RPMI7951 (cell line): ENCODE results near the gene DNAJC11. TPM values are rescaled to one million over a fixed set of nuclear protein-coding genes. Genes with fewer than 3 reads are reported as not detected.
"Not testable (repeated sequence)": the region's sequence is repeated elsewhere in the genome, so short reads cannot be mapped to it uniquely, and the experiment has no call there.

Source experiments
- DNase-seq: peaks from one replicate; pipeline ENCODE4 v3.0.0-alpha.2; 2012; ENCODE audit warnings: low read depth
- total RNA-seq: library from RNA; depleted of rRNA; stranded (reverse); fragments of >200 nt; shearing (Covaris generic); gene quantifications from 2 replicates; pipeline ENCODE4 v1.2.3, GENCODE V29; 2014

Gene DNAJC11
- total RNA-seq, 1 experiment from 2014 or later = 24.6 TPM

DNA sequence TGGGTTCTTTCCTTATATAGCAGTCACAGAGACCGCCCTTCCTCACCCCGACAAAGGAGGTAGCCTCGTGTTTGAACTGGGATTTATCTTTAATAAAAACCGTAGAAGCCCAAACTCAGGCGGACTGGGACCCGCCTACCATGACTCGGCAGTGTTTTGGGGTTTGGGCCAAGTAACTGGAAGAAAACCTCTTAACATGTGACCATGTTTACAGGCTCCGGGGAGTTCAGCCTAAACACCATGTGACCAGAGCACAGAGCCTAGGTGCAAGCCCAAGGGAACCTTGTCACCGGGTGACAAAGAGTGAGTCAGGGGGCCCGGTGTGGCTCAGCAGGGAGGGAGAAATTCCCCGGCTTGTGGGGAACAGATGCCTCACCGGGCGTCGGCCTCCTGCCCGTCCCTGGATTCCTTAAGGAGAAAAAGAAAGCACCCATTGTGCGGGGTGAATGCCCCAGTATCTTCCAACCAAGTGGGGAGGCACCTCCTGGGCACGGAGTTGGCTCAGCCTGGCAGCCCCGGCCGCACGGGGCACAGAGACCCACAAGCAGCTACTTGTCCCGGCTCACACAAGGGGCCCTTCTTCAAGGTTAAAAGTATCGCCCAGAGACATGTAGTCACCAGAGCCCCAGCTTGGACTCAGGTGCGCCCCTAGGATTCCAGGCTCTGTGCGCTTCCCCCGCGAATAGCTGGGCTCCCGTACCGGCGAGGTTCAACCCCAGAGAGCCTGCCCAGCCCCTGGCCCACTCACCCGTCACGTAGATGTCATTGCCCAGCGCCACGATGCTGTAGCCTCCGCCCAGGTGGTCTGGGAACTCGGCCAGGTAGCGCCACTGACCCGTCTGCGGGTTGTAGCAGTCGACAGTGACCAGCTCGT lies 100.3 kb downstream of the DNAJC11 start:
- DNase-seq = peak; percentile 95

DNA sequence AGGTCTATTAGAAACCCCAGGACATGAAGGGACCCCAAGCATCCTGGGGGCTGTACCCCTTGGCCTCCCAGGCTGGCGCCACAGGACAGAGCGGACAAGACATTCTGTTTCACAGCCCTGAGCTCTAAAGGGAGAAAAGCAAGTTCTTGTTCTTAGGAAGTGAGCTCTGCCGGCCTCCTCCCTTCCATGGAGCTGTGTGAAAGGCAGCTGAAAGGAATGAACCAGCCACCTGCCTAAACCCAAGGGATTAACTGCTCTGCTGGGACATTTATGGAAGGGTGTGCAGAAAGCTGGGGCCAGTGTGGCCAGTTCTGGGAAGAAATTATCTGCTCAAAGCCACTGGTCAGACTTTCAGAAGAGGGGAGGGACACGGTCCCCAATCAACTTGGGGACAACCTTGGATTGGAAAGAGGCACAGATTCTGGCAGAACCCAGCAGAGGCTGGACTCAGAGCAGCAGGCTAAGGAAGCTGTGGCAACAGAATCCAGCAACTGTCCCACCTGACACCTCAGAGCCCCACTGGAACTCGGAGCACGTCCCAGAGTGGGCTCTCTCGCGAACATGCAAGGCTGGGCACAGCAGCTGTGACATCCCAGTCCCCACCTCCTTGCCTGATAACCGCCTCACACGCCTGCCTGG lies 101.1 kb downstream of the DNAJC11 start:
- DNase-seq = peak; percentile 28

DNA sequence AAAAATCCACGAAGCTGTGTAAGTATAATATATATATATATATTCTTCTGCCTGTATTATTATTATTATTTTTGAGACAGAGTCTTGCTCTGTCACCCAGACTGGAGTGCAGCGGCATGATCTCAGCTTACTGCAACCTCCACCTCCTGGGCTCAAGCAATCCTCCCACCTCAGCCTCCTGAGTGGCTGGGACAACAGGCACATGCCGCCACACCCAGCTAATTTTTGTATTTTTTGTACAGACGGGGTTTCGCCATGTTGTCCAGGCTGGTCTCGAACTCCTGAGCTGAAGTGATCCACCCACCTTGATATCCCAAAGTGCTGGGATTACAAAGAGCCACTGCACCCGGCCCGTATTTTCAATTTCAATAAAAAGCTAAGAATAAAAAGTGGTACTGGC lies 101.6 kb downstream of the DNAJC11 start:
- not testable (repeated sequence) for DNase-seq

DNA sequence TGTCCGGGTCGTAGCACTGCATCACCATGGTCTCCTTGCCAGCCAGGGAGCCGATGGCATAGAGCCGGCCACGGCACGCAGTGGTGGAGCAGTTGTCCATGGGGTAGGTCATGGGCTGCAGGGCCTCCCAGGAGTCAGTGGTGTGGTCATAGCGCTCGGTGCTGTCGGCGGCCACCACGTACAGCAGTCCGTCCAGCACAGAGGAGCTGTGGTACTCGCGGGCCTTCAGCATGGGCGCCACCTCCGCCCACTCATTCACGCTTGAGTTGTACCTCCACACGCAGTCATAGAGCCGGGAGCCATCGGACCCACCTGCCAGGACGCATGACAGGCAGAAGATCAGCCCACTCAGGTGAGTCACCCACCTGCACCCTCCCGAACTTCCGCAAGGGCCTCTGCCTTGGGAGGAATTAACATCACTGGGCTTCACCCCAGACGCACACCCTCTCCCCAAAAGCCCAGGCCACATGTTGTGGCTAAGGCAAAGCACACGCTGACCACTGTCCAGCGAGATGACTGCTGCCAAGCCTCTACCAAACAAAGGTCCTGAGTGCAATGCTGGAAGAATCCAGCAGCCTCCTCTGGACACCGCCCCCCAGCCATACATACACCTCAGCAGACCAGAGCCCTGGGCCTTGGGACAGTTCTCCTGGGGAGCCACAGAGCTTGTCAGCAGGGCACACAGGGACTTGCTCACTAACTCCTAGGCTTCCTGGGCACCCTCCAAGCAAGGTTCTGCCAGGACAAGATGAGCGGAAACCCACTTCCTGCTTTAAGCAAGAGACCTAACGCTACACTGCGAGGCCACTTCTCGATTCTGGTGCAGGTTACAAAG lies 102.3 kb downstream of the DNAJC11 start:
- no peak for DNase-seq

DNA sequence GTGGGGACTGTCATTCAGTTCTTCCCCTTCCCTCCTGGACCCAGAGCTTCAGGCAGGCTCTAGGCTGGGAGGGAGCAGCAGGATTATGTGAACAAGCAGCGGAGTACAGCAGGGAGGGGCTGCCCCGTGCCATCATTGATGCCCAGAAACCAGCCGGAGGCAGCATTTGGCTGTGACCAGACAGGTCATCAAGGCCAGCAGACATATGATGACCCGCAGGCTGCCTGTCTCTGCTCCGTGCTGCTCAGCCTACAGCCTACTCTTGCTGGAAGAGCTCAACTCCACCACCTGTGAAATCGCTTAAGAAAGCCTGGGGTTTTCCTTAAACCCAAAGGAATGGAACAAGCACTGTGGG lies 103.9 kb downstream of the DNAJC11 start:
- no peak for DNase-seq

DNA sequence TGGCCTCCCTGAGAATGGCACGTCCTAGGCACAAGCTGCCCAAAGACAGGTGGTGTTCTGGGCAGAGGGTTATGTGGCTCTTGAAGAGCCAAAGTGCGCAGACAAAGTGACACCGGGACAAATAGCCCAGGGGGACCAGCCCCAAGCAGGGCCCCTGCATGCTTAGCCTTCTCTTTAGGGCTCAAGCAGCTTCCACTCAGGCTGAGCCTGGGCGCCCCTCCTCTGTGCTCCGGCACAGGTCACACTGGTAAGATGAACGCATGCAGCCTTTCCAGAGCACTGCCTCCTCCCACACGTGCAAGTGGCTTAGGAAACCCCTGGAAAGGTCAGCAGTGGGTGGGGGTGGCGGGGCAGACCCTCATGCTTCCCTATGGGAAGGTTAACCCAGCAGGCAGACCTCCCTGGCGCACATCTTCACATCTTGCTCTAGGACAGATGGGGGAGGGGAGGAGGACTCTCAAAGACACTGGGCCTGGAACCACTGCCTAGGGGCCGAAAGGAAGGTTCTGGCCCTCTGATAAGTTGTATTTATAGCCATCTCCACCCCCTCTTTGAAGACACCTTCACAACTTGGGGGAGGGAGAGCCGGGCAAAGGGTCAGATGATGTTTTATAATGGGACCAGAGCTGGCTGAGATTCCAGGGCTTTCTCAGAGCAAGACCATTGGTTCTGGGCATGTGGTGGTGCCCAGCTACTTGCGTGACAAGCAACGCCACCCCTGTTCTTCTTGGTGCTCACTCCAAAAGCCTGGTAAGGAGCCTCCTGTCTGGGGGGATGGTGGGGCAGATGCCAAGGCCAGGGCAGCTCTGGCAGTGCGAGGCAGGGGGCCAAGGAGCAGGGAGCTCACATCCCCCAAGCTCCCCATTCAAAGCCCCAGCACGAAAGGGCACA lies 104.5 kb downstream of the DNAJC11 start:
- no peak for DNase-seq

DNA sequence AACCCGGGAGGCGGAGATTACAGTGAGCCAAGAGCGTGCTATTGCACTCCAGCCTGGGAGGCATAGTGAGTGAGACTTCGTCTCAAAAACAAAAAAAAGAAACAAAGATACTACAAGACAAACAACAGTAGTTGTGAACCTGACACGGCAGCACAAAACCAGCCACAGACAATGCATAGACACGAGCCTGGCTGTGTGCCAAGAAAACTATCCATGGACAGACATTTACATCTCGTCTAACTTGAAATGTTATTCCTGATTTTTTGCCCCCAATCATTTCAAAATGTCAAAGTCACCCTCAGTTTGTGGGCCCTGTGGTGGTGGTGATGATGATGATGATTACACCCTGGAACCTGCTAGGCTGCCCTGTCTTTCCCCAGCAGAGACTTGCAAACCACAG lies 105.3 kb downstream of the DNAJC11 start:
- no peak for DNase-seq

DNA sequence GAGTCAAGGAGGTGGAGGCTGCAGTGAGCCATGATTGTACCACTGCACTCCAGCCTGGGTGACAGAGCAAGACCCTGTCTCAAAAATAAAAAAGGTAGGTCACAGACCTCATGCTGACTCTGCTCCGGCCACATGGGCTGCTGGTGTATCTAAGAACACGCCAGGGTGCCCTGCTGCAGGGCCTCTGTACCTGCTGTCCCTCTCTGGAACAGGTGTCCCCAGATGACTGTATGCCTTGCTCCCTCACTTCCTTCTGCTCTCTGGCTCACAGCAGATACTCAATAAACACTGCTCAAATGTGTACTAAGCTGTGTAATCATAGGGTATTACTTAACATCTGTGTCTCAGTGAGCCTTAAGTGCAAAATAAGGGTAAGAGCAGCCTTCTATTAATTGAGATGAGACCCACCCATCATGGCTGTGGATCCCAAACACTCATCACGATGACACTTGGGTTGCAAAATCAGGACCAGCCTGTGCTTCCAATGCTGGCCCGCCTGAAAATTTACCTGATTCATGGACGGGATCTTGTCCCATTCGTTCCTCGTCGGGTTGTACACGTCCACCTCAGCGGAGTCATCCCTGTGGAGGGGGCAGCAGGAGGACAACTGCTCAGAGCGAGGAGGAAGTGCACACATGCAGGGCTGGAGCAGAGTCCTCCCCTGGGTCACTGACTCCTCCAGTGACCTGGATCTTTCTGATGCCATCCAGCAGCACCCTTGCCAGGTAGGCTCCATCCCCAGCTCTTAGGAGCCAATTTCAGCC lies 106.5 kb downstream of the DNAJC11 start:
- no peak for DNase-seq

DNA sequence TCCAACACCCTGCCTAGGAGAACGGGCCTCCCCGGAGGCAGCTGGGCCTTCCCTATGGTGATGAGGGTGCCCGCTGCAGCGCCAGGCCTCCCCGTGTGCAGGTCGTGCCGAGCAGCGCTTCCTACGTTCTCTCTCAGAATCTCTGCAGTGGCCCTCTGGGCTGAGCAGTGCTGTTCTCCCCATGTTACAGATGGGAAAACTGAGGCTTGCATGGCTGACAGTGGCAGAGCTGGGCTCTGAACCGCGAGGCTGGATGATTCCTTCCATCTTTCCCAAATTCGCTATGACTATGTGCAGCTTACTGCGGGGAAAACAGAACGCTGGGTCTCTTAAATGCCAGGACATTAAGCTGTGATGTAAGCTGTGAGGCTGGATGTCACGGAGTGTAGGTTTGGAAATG lies 107.8 kb downstream of the DNAJC11 start:
- no peak for DNase-seq

DNA sequence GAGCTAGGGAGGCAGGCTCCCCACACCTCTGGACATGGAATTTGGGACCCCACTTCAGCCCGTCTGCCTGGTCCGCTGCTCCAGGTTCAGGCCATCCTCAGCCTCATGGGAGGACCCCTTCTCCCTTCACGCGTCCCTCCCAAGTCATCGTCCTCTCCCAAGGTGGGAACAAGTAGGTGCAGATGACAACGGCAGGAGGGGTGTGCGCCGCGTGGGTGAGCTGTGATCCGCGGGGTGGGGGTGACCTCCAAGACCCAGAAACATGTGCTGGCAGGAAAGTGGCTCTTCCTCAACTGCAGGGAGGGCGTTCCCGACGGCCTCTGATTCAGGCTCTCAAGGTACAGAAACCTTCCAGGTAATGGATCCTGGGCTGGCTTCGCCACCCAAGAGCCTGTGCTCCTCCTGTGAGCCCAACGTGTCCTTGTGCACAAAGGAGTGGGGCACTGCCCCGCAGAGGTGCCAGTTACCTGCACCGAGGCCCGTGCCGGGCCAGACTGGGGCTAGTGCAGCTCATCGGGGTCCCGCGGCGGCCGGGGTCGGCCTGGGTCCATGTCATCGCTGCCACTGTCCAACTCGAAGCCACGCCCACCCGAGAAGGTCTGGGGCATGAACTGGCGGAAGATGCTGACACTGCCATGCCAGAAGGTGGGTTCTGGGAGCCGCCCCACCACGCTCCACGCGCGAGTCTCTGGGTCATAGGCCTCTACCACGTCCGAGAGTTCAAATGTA lies 108.6 kb downstream of the DNAJC11 start:
- DNase-seq = no peak

DNA sequence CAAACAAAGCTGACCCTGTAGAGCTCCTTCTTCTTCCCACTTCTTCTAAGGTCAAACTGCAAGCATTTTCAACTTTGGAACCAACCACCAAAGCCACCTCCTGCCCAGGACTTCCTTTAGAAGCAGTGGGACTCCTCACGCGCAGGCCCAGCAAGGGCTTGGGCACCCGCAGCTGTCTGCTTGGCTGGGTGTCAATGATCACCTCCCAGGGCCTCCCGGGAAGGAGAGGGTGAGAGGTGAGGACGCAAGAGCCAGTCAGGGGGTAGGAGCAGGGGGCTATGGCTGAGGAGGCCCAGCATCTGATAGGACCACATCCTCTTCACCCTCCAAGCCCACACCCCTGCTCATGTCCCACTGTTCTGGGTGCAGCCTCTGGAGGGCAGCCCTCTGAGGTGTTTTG lies 109.2 kb downstream of the DNAJC11 start:
- DNase-seq = no peak

DNA sequence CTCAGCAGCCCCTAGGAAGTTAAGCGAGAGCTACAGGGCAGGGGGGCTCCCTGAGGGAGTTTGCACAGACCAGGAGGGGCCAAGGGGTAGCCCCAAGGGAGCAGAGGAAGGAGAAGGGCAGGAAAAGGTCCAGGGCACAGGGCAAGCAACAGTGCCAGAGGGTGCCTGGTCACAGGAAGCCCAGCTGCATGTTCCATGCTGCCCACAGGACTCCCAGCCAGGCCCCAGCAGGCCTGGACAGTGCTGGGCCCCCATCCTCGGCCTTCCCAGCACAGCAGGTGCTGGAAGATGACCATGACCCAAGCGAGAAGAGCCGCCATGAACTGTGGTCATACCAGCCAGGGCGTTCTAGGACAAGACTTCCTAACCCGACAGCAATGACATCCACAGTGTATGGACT lies 110.0 kb downstream of the DNAJC11 start:
- DNase-seq = no peak

DNA sequence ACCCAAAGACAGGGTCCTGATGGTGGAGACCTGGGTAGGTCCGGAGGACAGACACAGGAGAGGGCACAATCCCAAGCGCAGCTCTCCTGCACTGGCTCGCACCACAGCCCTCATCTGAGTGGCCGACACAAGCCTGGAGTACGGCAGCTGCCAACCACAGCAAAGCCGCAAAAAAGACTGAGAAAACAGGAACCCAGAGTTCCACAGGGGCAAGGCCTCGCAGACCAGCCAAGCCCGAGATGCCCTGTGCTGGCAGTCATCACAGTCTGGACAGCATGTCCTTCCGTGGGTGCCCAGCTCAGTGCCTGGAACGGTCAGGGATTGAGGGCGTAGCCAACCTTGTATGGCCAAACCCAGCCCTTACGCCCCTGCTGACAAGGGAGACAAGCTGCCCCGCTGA lies 110.4 kb downstream of the DNAJC11 start:
- no peak for DNase-seq

DNA sequence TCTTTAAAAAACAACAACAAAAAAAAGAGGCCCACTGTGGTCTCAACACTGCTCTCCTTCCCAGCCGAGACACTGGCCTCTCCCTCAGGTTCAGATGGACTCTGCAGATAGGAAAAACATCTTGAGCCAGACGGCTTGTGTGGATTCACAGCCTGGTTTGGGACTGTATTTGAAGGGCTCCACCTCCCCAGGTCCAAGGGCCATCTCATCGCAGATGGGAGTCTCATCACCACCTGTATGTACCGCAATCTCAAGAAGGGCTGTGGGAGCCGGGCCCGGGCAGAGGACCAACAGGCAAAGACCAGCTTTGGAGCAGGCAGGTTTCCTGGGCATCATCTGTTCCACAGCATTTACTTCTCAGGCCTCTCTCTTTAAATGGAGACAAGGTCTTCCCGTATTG lies 111.6 kb downstream of the DNAJC11 start:
- DNase-seq = no peak

DNA sequence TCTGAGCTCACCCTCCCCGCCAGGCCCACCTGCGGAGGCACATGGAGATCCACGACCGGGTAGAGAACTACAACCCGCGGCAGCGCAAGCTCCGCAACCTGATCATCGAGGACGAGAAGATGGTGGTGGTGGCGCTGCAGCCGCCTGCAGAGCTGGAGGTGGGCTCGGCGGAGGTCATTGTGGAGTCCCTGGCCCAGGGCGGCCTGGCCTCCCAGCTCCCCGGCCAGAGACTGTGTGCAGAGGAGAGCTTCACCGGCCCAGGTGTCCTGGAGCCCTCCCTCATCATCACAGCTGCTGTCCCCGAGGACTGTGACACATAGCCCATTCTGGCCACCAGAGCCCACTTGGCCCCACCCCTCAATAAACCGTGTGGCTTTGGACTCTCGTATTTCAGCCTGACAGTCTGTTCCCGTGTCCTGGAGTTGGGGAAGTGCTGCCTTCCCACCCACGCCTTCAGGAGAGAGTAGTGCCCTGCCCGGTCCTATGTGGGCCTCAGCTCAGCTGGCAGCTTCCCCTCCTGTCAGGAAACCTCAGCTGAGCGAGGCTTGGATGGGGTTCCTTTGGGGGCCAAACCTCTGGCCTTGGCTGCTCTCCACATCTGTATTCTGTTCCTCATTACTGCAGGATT lies 112.6 kb downstream of the DNAJC11 start:
- no peak for DNase-seq

DNA sequence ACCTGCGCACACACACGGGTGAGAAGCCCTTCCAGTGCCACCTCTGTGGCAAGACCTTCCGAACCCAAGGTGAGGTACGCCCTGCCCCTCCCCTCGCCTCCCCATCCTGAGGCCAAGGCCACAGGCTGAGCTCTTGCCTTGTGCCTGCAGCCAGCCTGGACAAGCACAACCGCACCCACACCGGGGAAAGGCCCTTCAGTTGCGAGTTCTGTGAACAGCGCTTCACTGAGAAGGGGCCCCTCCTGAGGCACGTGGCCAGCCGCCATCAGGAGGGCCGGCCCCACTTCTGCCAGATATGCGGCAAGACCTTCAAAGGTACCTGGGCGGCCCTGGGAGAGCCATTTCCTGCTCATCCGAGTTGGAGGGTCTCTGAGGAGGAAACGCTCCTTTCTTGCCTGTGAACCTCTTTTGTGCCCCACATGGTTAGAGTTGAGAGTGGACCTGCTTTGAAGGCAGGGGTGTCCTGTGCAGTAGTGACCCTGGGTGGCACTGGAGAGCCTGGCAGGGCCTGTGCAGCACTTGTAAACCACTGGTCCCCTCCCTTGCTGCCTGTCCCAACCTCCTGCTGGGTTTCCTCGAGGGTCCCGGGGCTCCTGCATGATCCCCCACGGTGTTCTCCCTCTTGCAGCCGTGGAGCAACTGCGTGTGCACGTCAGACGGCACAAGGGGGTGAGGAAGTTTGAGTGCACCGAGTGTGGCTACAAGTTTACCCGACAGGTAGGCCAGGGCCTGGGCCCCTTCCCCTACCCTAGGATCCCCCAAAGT lies 113.3 kb downstream of the DNAJC11 start:
- no peak for DNase-seq

DNA sequence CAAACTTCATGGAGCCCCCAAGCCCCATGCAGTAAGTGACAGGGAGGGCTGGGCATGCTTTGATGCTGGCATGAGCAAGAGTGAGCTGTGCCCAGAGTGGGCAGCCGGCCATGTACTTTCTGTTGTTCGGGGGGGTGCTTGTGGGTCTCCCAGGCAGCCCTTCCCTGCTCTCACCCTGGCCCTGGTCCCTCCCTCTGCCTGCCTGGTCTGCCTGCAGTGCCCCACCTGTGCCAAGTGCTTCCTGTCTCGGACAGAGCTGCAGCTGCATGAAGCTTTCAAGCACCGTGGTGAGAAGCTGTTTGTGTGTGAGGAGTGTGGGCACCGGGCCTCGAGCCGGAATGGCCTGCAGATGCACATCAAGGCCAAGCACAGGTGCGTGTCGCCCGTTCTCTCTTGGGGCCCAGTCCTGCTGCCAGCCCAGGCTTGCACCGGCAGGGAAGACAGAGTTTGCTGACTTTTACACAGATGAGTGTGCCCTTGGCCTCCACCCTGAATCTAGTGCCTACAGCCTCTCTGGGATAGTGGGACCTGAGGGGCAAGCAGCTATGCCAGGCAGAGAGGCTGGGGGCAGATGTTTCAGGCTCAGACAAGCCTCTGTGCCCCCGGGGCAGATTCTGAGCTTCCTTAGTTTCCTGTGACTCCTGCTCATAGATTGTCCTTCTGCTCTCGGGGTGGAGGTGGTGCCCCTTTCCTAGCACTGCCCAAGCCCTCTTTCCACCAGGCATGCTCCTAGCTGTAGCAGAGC lies 114.2 kb downstream of the DNAJC11 start:
- no peak for DNase-seq

DNA sequence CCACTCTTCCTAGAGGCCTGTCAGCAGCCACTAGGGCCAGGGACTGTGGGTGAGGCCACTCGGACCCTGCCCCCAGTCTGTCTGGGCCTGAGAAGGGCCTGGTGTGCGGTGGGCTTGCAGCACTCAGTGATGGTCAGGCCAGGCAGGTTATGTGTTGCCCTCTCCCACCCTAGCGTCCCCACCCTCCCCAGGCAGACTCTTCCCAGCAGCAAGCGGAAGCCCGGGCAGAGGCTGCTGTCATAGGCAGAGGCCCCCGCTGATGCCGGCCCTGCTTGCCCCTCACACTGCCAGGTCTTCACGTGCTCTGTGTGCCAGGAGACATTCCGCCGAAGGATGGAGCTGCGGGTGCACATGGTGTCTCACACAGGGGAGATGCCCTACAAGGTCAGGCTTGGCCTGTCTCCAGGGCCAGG lies 115.2 kb downstream of the DNAJC11 start:
- DNase-seq = no peak
